Spleen (tissue), 11 donors: ENCODE data around the gene HES6. TPM values are rescaled to one million over a fixed set of nuclear protein-coding genes. Genes with fewer than 3 reads are reported as not detected.

ENCODE experiments used
- DNase-seq: peaks from one replicate; pipeline ENCODE4 v3.0.0-alpha.2; 2020
- H3K27ac ChIP-seq, 8 donors: fragments of 200-600 bp; sonication (generic) in 7 of 8; 1 replicate in 4 of 8; 2 replicates in 4 of 8; pipeline versions ENCODE4 v1.5.0 to v1.8.0; 2016 to 2021; ENCODE audit warnings: inconsistent platforms in 4 of 8, mild to moderate bottlenecking in 4 of 8, moderate library complexity in 1 of 8
- H3K27me3 ChIP-seq, 7 donors: fragments of 200-600 bp; sonication (generic) in 6 of 7; replicated peaks in 1 of 7; 1 replicate in 4 of 7; 2 replicates in 3 of 7; pipeline versions ENCODE4 v1.5.0 to v1.8.0; 2016 to 2021; ENCODE audit warnings: inconsistent platforms in 3 of 7, mild to moderate bottlenecking in 1 of 7
- H3K36me3 ChIP-seq, 6 donors: fragments of 200-600 bp; sonication (generic) in 5 of 6; 1 replicate in 4 of 6; 2 replicates in 2 of 6; pipeline versions ENCODE4 v1.5.0 to v1.8.0; 2016 to 2021; ENCODE audit warnings: inconsistent platforms in 2 of 6
- H3K4me1 ChIP-seq, 6 donors: fragments of 200-600 bp; sonication (generic) in 5 of 6; 1 replicate in 3 of 6; 2 replicates in 3 of 6; pipeline versions ENCODE4 v1.5.0 to v1.8.0; 2016 to 2021; ENCODE audit warnings: inconsistent platforms in 3 of 6
- H3K4me3 ChIP-seq, 8 donors: fragments of 200-600 bp; sonication (generic) in 7 of 8; 1 replicate in 4 of 8; 2 replicates in 4 of 8; pipeline versions ENCODE4 v1.5.0 to v1.8.0; 2016 to 2021; ENCODE audit warnings: inconsistent platforms in 4 of 8, mild to moderate bottlenecking in 4 of 8, moderate library complexity in 2 of 8
- H3K9me3 ChIP-seq, 8 donors: fragments of 200-600 bp; sonication (generic) in 7 of 8; 1 replicate in 4 of 8; 2 replicates in 4 of 8; pipeline versions ENCODE4 v1.5.0 to v1.8.0; 2016 to 2021; ENCODE audit warnings: inconsistent platforms in 4 of 8
- POLR2A ChIP-seq, 3 donors: fragments of 450-650 bp; IDR thresholded peaks; one replicate each; pipeline ENCODE4 v1.5.1; 2017; ENCODE audit warnings: antibody characterized with exemption in 3 of 3, mild to moderate bottlenecking in 1 of 3
- POLR2AphosphoS5 ChIP-seq, 3 donors: sonication (generic); formaldehyde crosslinking; IDR thresholded peaks; one replicate each; pipeline ENCODE4 v1.5.1; 2017; ENCODE audit warnings: antibody characterized with exemption in 3 of 3
- WGBS, 5 donors: extraction: QIAGEN DNeasy Blood & Tissue Kit in 3 of 5; methylation state at CpG; one replicate each; pipeline versions ENCODE4 v1.1.5 to v1.1.7; 2013 to 2018; 5-methylcytosine and 5-hydroxymethylcytosine counted together
- intact Hi-C: fragments of 100-400 bp; cut with DNase I; formaldehyde crosslinking; loops from one replicate; pipeline ENCODE4 v1.15.0; 2023; ENCODE audit warnings: low total_unique reads
- polyA plus RNA-seq, 3 donors: library from polyadenylated mRNA; stranded (reverse); fragments of 200-250 nt; gene quantifications; one replicate each; pipeline ENCODE4 v1.2.1, GENCODE V29; 2013
- total RNA-seq, 7 donors: library from RNA; depleted of rRNA in 3 of 7; stranded (reverse); fragments of >200 nt in 3 of 7; fragmentation: NEBNext Ultra II Directional in 4 of 7; extraction: Animal tissue kit (Norgen Biotek cat#: 25700) in 4 of 7; gene quantifications; one replicate each; pipeline versions ENCODE4 v1.1.0 to v1.2.1, GENCODE V29; 2016 to 2021
- TF ChIP-seq, protein P1 (sequence below), 11 experiments: fragments of 200-600 bp in 7 of 11; fragments of 450-650 bp in 4 of 11; sonication (generic) in 4 of 11; IDR thresholded peaks in 8 of 11; conservative IDR thresholded peaks in 3 of 11; 1 replicate in 7 of 11; 2 replicates in 4 of 11; pipeline versions ENCODE4 v1.4.0 to v1.8.0; 2016 to 2021; ENCODE audit warnings: antibody characterized with exemption in 11 of 11, inconsistent platforms in 4 of 11, mild to moderate bottlenecking in 1 of 11
- donor health status: healthy with polysubstance abuse.
- donor health status: DM: no; HTN: no; CAD: no; lungs with moderate emphysema.
- donor health status: DM: no; HTN: no; CAD: no.
- donor health status: Bipolar disorder and iron deficiency.
- donor health status: healthy.
- donor health status: DM: no; HTN: no; CAD: no.
- donor health status: DM: yes; HTN: yes; CAD: no.

The HES6 gene
- total and polyA plus RNA-seq, 10 donors, result 3.9 to 22.7 (median 8.3) TPM

DNA sequence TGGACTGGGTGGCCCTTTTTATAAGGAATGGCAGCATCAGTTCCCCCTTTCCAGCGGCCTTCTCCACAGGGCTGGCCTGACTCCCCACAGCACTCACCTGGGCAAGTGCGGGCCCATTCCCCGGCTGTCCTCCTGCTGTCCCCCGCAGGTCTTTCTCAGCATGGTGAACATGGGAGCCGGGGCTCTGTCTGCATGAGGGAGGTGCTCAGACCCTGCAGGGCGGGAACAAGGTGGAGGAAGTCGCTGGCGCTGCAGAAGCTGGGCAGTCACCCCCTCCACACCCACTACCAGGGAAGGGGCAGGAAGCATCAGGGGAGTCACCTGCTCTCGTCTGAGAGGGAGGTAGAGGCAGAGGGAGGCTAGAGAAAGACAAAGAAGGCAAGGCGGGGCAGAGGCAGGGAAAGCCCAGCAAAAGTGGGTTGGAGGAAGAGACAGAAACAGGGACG is 12.2 kb downstream of the HES6 start:
- peaks cover 0 to 35% (median 17%) of the 10 kb centered on the region in 6 donors for H3K4me1 ChIP-seq
- no peak for DNase-seq
- peaks cover 0 to 53% (median 6%) of the 10 kb centered on the region in 6 donors for H3K36me3 ChIP-seq
- WGBS, 5 donors, result 70 to 90% (median 86%) methylated on average over 11 of the region's 11 CpGs
- TF ChIP-seq, protein P1, sequence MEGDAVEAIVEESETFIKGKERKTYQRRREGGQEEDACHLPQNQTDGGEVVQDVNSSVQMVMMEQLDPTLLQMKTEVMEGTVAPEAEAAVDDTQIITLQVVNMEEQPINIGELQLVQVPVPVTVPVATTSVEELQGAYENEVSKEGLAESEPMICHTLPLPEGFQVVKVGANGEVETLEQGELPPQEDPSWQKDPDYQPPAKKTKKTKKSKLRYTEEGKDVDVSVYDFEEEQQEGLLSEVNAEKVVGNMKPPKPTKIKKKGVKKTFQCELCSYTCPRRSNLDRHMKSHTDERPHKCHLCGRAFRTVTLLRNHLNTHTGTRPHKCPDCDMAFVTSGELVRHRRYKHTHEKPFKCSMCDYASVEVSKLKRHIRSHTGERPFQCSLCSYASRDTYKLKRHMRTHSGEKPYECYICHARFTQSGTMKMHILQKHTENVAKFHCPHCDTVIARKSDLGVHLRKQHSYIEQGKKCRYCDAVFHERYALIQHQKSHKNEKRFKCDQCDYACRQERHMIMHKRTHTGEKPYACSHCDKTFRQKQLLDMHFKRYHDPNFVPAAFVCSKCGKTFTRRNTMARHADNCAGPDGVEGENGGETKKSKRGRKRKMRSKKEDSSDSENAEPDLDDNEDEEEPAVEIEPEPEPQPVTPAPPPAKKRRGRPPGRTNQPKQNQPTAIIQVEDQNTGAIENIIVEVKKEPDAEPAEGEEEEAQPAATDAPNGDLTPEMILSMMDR (IDR thresholded peaks at IDR 0.05 in 8 of 11, conservative IDR thresholded peaks at IDR 0.05 in 3 of 11), result no peak
- TF ChIP-seq POLR2AphosphoS5 (IDR thresholded peaks at IDR 0.05) (no peak), POLR2A (IDR thresholded peaks at IDR 0.05) (no peak)
- intact Hi-C loops, result no loop called here
- H3K27me3 ChIP-seq, result no peaks in the 10 kb centered on the region
- H3K27ac ChIP-seq, result no peak overlapping the region
- no peaks in the 10 kb centered on the region for H3K9me3 ChIP-seq
- H3K4me3 ChIP-seq, result no peak overlapping the region

GRCh38 chr2:238226698-238227586 is 12.9 kb downstream of the HES6 start:
- 82 to 94% (median 92%) methylated on average over 7 to 8 of the region's 8 CpGs for WGBS, 5 donors
- no peaks in the 10 kb centered on the region for H3K9me3 ChIP-seq
- H3K4me3 ChIP-seq, result no peak overlapping the region
- intact Hi-C loops, result no loop called here
- H3K4me1 ChIP-seq, result peaks cover 0 to 32% (median 16%) of the 10 kb centered on the region in 6 donors
- DNase-seq, result no peak
- H3K27ac ChIP-seq, result no peak overlapping the region
- no peaks in the 10 kb centered on the region for H3K27me3 ChIP-seq
- peaks cover 0 to 53% (median 6%) of the 10 kb centered on the region in 6 donors for H3K36me3 ChIP-seq
- TF ChIP-seq, protein P1 (IDR thresholded peaks at IDR 0.05 in 8 of 11, conservative IDR thresholded peaks at IDR 0.05 in 3 of 11), result no peak
- no peak for TF ChIP-seq POLR2A (IDR thresholded peaks at IDR 0.05)
- no peak for TF ChIP-seq POLR2AphosphoS5 (IDR thresholded peaks at IDR 0.05)

GRCh38 chr2:238225911-238226697 is 13.7 kb downstream of the HES6 start:
- H3K4me1 ChIP-seq, result peaks cover 0 to 24% (median 10%) of the 10 kb centered on the region in 6 donors
- intact Hi-C loops, result no loop called here
- WGBS, 5 donors, result 79 to 88% (median 87%) methylated on average over 35 to 38 of the region's 38 CpGs
- H3K27me3 ChIP-seq, result no peaks in the 10 kb centered on the region
- H3K36me3 ChIP-seq, result peaks cover 0 to 53% (median 6%) of the 10 kb centered on the region in 6 donors
- H3K27ac ChIP-seq, result no peak overlapping the region
- no peak for DNase-seq
- TF ChIP-seq POLR2AphosphoS5 (IDR thresholded peaks at IDR 0.05), result no peak
- TF ChIP-seq, protein P1 (IDR thresholded peaks at IDR 0.05 in 8 of 11, conservative IDR thresholded peaks at IDR 0.05 in 3 of 11), result no peak
- no peak for TF ChIP-seq POLR2A (IDR thresholded peaks at IDR 0.05)
- no peak overlapping the region for H3K4me3 ChIP-seq
- H3K9me3 ChIP-seq, result no peaks in the 10 kb centered on the region
